ENCODE data around the gene SYNGR3. TPM values are rescaled to one million over a fixed set of nuclear protein-coding genes. Genes with fewer than 3 reads are reported as not detected.

SYNGR3 gene
- total RNA-seq, 4 donors from 2014 or later = 2.1 to 5.6 (median 3.3) TPM

- peaks cover 51 to 56% (median 53%) of the 10 kb centered on the region in 4 donors for H3K36me3 ChIP-seq
- no peak for TF ChIP-seq CTCF (IDR thresholded peaks at IDR 0.05)
Measured at GRCh38 chr16:1977875-1978268, 11.9 kb upstream of the SYNGR3 start.

GRCh38 chr16:1978476-1979120 lies 11.2 kb upstream of the SYNGR3 start:
- Histone ChIP-seq H3K4me1 (peaks cover 23 to 43% (median 31%) of the 10 kb centered on the region in 4 donors), H3K27me3 (peaks cover 0 to 96% (median 47%) of the 10 kb centered on the region in 4 donors), H3K9me3 (no peaks in the 10 kb centered on the region), H3K27ac (replicated peaks in 1 of 4) (no peak overlapping the region), H3K36me3 (peaks cover 51 to 55% (median 53%) of the 10 kb centered on the region in 4 donors), H3K4me3 (no peak overlapping the region)
- WGBS = 79% methylated on average over 25 of the region's 37 CpGs
- DNase-seq (ENCODE audit: extremely low spot score) = no peak
- intact Hi-C loops (cut with DNase I) = no loop called here
- TF ChIP-seq EP300 (IDR thresholded peaks at IDR 0.05) (no peak), CTCF (IDR thresholded peaks at IDR 0.05) (no peak), POLR2A (IDR thresholded peaks at IDR 0.05; ENCODE audit: low read depth) (no peak), POLR2AphosphoS5 (IDR thresholded peaks at IDR 0.05) (no peak)

More at GRCh38 chr16:1977875-1978268, 11.9 kb upstream of the SYNGR3 start:
- no peak overlapping the region for H3K27ac ChIP-seq (replicated peaks in 1 of 4)
- peaks cover 0 to 94% (median 47%) of the 10 kb centered on the region in 4 donors for H3K27me3 ChIP-seq
- H3K4me3 ChIP-seq = no peak overlapping the region
- DNase-seq (ENCODE audit: extremely low spot score) = no peak
- no peaks in the 10 kb centered on the region for H3K9me3 ChIP-seq
- intact Hi-C loops (cut with DNase I) = no loop called here
- H3K4me1 ChIP-seq = peaks cover 22 to 43% (median 31%) of the 10 kb centered on the region in 4 donors
- WGBS = 94% methylated on average over 8 of the region's 18 CpGs

DNA sequence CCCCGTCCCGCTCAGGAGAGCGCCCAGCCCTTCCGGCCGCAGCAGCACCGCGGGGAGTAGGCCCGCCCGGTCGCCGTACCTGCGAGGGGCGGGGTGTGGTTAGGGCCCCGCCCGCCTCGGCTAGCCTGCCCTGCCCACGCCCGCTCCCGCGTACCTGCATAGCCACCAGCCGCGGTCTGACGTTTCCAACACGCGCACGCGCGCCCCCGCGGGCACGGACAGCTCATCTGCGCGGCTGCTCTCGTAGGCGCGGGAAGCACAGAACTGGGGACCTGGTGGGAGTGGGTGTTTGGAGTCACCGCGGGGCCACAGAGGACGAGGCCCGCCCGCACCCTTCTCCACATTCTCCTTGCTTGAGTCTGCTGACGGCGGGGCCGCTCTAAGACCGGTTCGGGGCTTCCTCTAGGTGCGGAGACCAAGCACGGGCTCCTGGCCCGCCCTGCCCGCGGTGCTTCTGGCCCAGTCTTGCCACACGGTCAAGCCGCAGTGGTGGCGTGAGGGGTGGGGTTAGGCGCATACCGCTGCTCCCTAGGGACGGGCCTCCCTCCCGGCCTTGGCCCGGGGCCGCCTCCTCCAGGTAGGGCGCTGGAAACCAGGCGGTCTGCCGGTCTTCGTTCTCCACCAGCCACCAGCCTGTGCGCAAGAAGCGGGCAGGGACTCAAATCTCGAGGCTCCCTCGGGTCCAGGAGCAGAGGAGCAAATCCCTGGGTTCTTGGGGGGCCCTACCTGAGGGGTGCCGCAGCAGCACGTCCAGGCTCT lies 10.3 kb upstream of the SYNGR3 start:
- Histone ChIP-seq H3K36me3 (peaks cover 45 to 47% (median 46%) of the 10 kb centered on the region in 4 donors), H3K27me3 (peaks cover 0 to 88% (median 47%) of the 10 kb centered on the region in 4 donors)

GRCh38 chr16:1980030-1980769 lies 9.6 kb upstream of the SYNGR3 start:
- Histone ChIP-seq H3K4me3 (no peak overlapping the region), H3K4me1 (peaks cover 32 to 46% (median 38%) of the 10 kb centered on the region in 4 donors), H3K27me3 (peaks cover 0 to 80% (median 47%) of the 10 kb centered on the region in 4 donors), H3K9me3 (no peaks in the 10 kb centered on the region), H3K27ac (replicated peaks in 1 of 4) (no peak overlapping the region), H3K36me3 (peaks cover 37 to 43% (median 39%) of the 10 kb centered on the region in 4 donors)
- WGBS = 0% methylated on average over 14 of the region's 53 CpGs
- no peak for DNase-seq (ENCODE audit: extremely low spot score)
- TF ChIP-seq POLR2A (IDR thresholded peaks at IDR 0.05; ENCODE audit: low read depth) = no peak
- no peak for TF ChIP-seq CTCF (IDR thresholded peaks at IDR 0.05)
- TF ChIP-seq POLR2AphosphoS5 (IDR thresholded peaks at IDR 0.05) = no peak
- TF ChIP-seq EP300 (IDR thresholded peaks at IDR 0.05) = no peak
- intact Hi-C loops (cut with DNase I) = no loop called here

More for the DNA sequence above, 10.3 kb upstream of the SYNGR3 start:
- no peak for DNase-seq (ENCODE audit: extremely low spot score)
- Histone ChIP-seq H3K27ac (replicated peaks in 1 of 4) (no peak overlapping the region), H3K4me3 (no peak overlapping the region), H3K9me3 (no peaks in the 10 kb centered on the region), H3K4me1 (peaks cover 24 to 39% (median 31%) of the 10 kb centered on the region in 4 donors)
- intact Hi-C loops (cut with DNase I) = no loop called here
- 14% methylated on average over 19 of the region's 70 CpGs for WGBS
- TF ChIP-seq CTCF (IDR thresholded peaks at IDR 0.05) (no peak), POLR2AphosphoS5 (IDR thresholded peaks at IDR 0.05) (no peak), POLR2A (IDR thresholded peaks at IDR 0.05; ENCODE audit: low read depth) (no peak), EP300 (IDR thresholded peaks at IDR 0.05) (no peak)

Measured in esophagus muscularis mucosa (tissue), 4 donors.